GM19239 (cell line): ENCODE results near the gene CCNB1IP1.
A peak's percentile ranks its signal among the peaks of the same experiment; 100 is the strongest.
"Not testable (repeated sequence)": the region's sequence is repeated elsewhere in the genome, so short reads cannot be mapped to it uniquely, and the experiment has no call there.

Experiments
- DNase-seq: peaks from one replicate; pipeline ENCODE4 v3.0.0; 2011; ENCODE audit warnings: low spot score; ENCODE audit not compliant: insufficient read length
- FAIRE-seq: peaks from 2 replicates; lab custom pipeline; 2011; peaks lifted over from hg19 to GRCh38; lab: Jason Lieb, UNC

The CCNB1IP1 gene

GRCh38 chr14:20332788-20333493, at the start of gene CCNB1IP1:
TSS of gene CCNB1IP1 (minus strand) at chr14:20333279. CDS start at chr14:20316523, 16,756 bp downstream.
- FAIRE-seq (peak; percentile 98), DNase-seq (peak; percentile 62)

GRCh38 chr14:20382526-20382925, 49.4 kb upstream of the CCNB1IP1 start:
- FAIRE-seq = no peak
- no peak for DNase-seq

- no peak for FAIRE-seq
These were observed 48.3 kb upstream of the CCNB1IP1 start for GRCh38 chr14:20381341-20381740.

GRCh38 chr14:20380681-20381080, 47.6 kb upstream of the CCNB1IP1 start:
- DNase-seq (no peak), FAIRE-seq (no peak)

More at GRCh38 chr14:20381341-20381740, 48.3 kb upstream of the CCNB1IP1 start:
- DNase-seq = no peak

- DNase-seq = no peak
- FAIRE-seq = no peak
These were observed 46.7 kb upstream of the CCNB1IP1 start for GRCh38 chr14:20379743-20380142.

- no peak for DNase-seq
- no peak for FAIRE-seq
These were observed 44.1 kb upstream of the CCNB1IP1 start for GRCh38 chr14:20377171-20377570.

- no peak for DNase-seq
- FAIRE-seq = no peak
These were observed 43.1 kb upstream of the CCNB1IP1 start for GRCh38 chr14:20376071-20376588.

GRCh38 chr14:20375471-20375870, 42.4 kb upstream of the CCNB1IP1 start:
- no peak for DNase-seq
- no peak for FAIRE-seq

- DNase-seq (no peak), FAIRE-seq (no peak)
These were observed 39.7 kb upstream of the CCNB1IP1 start for GRCh38 chr14:20372796-20373195.

GRCh38 chr14:20365928-20366327, 32.8 kb upstream of the CCNB1IP1 start:
- FAIRE-seq = no peak
- no peak for DNase-seq

- DNase-seq, FAIRE-seq: not testable (repeated sequence)
These were observed 25.4 kb upstream of the CCNB1IP1 start for GRCh38 chr14:20358474-20358873.

GRCh38 chr14:20356422-20356821, 23.3 kb upstream of the CCNB1IP1 start:
- no peak for FAIRE-seq
- DNase-seq = no peak

GRCh38 chr14:20350860-20351259, 17.8 kb upstream of the CCNB1IP1 start:
- no peak for DNase-seq
- no peak for FAIRE-seq

GRCh38 chr14:20350282-20350681, 17.2 kb upstream of the CCNB1IP1 start:
- no peak for DNase-seq
- no peak for FAIRE-seq

GRCh38 chr14:20347747-20348146, 14.7 kb upstream of the CCNB1IP1 start:
- FAIRE-seq = no peak

GRCh38 chr14:20346713-20347112, 13.6 kb upstream of the CCNB1IP1 start:
- DNase-seq (no peak), FAIRE-seq (no peak)

More at GRCh38 chr14:20347747-20348146, 14.7 kb upstream of the CCNB1IP1 start:
- DNase-seq = no peak

GRCh38 chr14:20345366-20345765, 12.3 kb upstream of the CCNB1IP1 start:
- no peak for FAIRE-seq
- no peak for DNase-seq

GRCh38 chr14:20343862-20344220, 10.8 kb upstream of the CCNB1IP1 start:
- DNase-seq (no peak), FAIRE-seq (no peak)

- DNase-seq (peak; percentile 74), FAIRE-seq (peak; percentile 98)
These were observed 10.2 kb upstream of the CCNB1IP1 start, which contains the start of gene PARP2 for GRCh38 chr14:20343092-20343861. TSS of gene PARP2 (plus strand) at chr14:20343635. CDS start at chr14:20343642, 7 bp downstream.

- no peak for DNase-seq
- FAIRE-seq = no peak
These were observed 8.6 kb upstream of the CCNB1IP1 start for GRCh38 chr14:20341646-20342045.

- DNase-seq, FAIRE-seq: not testable (repeated sequence)
These were observed 8.0 kb upstream of the CCNB1IP1 start for GRCh38 chr14:20341032-20341431.
